OCI-LY3 (cell line): ENCODE results near the gene IFNL1.

Experiments
- EZH2phosphoT487 ChIP-seq: fragments of 200-600 bp; shearing (Covaris generic); IDR thresholded peaks from 2 replicates; pipeline ENCODE4 v1.6.1; 2018; ENCODE audit warnings: antibody characterized with exemption, mixed run types, low read depth
- TF ChIP-seq, protein P1 (sequence below): fragments of 200-600, 300-600 bp; sonication (generic); IDR thresholded peaks from 2 replicates; pipeline ENCODE4 v1.5.1; 2014; ENCODE audit warnings: antibody characterized with exemption, low read length, low read depth

DNA sequence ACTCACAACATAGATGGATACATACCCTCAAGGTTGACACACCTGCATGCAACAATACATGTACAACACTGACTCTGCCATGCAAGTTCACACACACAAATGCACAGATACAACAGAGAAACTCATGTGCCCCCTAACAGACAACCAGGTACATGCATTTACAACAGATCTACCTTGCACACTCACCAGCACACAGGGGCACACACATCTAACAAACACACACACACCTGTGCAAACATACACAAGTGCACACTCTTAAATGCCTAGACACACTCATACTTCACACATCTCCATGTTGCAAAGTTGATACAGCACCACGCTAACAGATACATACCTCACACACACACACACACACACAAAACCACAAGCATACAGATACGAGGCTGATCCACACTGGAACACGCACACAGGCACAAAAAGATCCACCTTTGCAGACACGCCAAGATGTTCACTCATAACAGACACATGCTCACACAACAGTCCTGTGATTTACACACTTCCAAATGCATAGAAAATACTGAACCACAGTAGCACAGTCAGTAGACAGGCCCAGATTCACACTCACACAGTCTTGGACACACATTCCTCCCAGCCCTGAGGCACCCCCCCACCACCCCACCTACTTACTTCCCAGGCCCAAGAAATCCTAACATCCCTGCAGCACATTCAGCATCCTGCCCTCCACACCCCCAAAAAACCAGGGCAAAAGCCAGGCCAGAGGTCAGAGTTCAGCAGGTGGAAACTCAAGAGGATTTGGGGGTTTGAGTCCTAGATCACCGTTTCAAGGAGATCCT, 23.1 kb downstream of the IFNL1 start:
- TF ChIP-seq, protein P1, sequence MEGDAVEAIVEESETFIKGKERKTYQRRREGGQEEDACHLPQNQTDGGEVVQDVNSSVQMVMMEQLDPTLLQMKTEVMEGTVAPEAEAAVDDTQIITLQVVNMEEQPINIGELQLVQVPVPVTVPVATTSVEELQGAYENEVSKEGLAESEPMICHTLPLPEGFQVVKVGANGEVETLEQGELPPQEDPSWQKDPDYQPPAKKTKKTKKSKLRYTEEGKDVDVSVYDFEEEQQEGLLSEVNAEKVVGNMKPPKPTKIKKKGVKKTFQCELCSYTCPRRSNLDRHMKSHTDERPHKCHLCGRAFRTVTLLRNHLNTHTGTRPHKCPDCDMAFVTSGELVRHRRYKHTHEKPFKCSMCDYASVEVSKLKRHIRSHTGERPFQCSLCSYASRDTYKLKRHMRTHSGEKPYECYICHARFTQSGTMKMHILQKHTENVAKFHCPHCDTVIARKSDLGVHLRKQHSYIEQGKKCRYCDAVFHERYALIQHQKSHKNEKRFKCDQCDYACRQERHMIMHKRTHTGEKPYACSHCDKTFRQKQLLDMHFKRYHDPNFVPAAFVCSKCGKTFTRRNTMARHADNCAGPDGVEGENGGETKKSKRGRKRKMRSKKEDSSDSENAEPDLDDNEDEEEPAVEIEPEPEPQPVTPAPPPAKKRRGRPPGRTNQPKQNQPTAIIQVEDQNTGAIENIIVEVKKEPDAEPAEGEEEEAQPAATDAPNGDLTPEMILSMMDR, result no peak
- no peak for TF ChIP-seq EZH2phosphoT487
